Natural killer cell (primary cell): ENCODE measurements around the gene XPA. TPM values are rescaled to one million over a fixed set of nuclear protein-coding genes. Genes with fewer than 3 reads are reported as not detected.
"Not testable (repeated sequence)": the region's sequence is repeated elsewhere in the genome, so short reads cannot be mapped to it uniquely, and the experiment has no call there.

ENCODE experiments used
- ATAC-seq, 3 donors: fragments of 150-1000 bp in 2 of 3; fragments of 200-7000 bp in 1 of 3; cut with Tn5 transposase; 1 replicate in 1 of 3; 2 replicates in 2 of 3; pipeline ENCODE4 v1.10.0; 2021; ENCODE audit warnings: mild to moderate bottlenecking in 2 of 3, moderate library complexity in 2 of 3
- DNase-seq, 2 donors: peaks; one replicate each; pipeline versions ENCODE4 v3.0.0 to v3.0.0-alpha.2; 2013 to 2021; ENCODE audit warnings: mixed read lengths in 1 of 2
- H3K27ac ChIP-seq: one replicate; pipeline ENCODE4 v1.5.1; 2013; ENCODE audit warnings: mild to moderate bottlenecking, low read length
- H3K27me3 ChIP-seq: one replicate; pipeline ENCODE4 v1.6.1; 2013; ENCODE audit warnings: low read length; ENCODE audit not compliant: control insufficient read depth, insufficient read depth
- H3K36me3 ChIP-seq: one replicate; pipeline ENCODE4 v1.6.1; 2013; ENCODE audit warnings: low read length; ENCODE audit not compliant: control insufficient read depth, insufficient read depth
- H3K4me1 ChIP-seq: one replicate; pipeline ENCODE4 v1.6.1; 2013; ENCODE audit warnings: low read length; ENCODE audit not compliant: control insufficient read depth, insufficient read depth
- H3K4me3 ChIP-seq: one replicate; pipeline ENCODE4 v1.5.1; 2013; ENCODE audit warnings: low read length
- H3K9me3 ChIP-seq: one replicate; pipeline ENCODE4 v1.6.1; 2013; ENCODE audit warnings: low read length; ENCODE audit not compliant: control insufficient read depth, insufficient read depth
- H3K27ac Mint-ChIP-seq, 2 donors: one replicate each; pipeline ENCODE4 v1.8.0; 2022; ENCODE audit warnings: mild to moderate bottlenecking in 2 of 2, mixed read lengths in 2 of 2, moderate library complexity in 1 of 2
- H3K27me3 Mint-ChIP-seq, 2 donors: one replicate each; pipeline ENCODE4 v1.8.0; 2022; ENCODE audit warnings: low read depth in 2 of 2, mixed read lengths in 2 of 2
- H3K36me3 Mint-ChIP-seq: one replicate; pipeline ENCODE4 v1.8.0; 2022; ENCODE audit warnings: mixed read lengths
- H3K4me1 Mint-ChIP-seq, 2 donors: one replicate each; pipeline ENCODE4 v1.8.0; 2022; ENCODE audit warnings: mixed read lengths in 2 of 2
- H3K4me3 Mint-ChIP-seq: one replicate; pipeline ENCODE4 v1.8.0; 2022; ENCODE audit warnings: mild to moderate bottlenecking, moderate library complexity, mixed read lengths
- H3K9me3 Mint-ChIP-seq, 2 donors: one replicate each; pipeline ENCODE4 v1.8.0; 2022; ENCODE audit warnings: mixed read lengths in 2 of 2
- WGBS: methylation state at CpG from one replicate; pipeline ENCODE4 v1.1.7; 2013; ENCODE audit warnings: missing lambda C conversion rate; ENCODE audit not compliant: insufficient coverage; 5-methylcytosine and 5-hydroxymethylcytosine counted together
- intact Hi-C: fragments of 100-400 bp; cut with micrococcal nuclease; formaldehyde crosslinking; loops from one replicate; pipeline ENCODE4 v1.14.2; 2022
- total RNA-seq, 4 donors: library from RNA; stranded (reverse); fragments of 120-200 nt in 1 of 4; gene quantifications; one replicate each; pipeline versions ENCODE4 v1.2.3 to v1.2.4, GENCODE V29; 2013 to 2022
- TF ChIP-seq, protein P1 (sequence below): fragments of 200-600 bp; IDR thresholded peaks from one replicate; pipeline ENCODE4 v1.8.0; 2022; ENCODE audit warnings: antibody characterized with exemption

Gene XPA
- total RNA-seq, 3 donors from 2014 or later (not counting 1 experiment from before 2014, with no cell fraction given): 21.7 to 28.4 (median 25.6) TPM

GRCh38 chr9:97704851-97705250 is 7.7 kb upstream of the XPA start:
- no peak overlapping the region for H3K27ac ChIP-seq
- TF ChIP-seq, protein P1, sequence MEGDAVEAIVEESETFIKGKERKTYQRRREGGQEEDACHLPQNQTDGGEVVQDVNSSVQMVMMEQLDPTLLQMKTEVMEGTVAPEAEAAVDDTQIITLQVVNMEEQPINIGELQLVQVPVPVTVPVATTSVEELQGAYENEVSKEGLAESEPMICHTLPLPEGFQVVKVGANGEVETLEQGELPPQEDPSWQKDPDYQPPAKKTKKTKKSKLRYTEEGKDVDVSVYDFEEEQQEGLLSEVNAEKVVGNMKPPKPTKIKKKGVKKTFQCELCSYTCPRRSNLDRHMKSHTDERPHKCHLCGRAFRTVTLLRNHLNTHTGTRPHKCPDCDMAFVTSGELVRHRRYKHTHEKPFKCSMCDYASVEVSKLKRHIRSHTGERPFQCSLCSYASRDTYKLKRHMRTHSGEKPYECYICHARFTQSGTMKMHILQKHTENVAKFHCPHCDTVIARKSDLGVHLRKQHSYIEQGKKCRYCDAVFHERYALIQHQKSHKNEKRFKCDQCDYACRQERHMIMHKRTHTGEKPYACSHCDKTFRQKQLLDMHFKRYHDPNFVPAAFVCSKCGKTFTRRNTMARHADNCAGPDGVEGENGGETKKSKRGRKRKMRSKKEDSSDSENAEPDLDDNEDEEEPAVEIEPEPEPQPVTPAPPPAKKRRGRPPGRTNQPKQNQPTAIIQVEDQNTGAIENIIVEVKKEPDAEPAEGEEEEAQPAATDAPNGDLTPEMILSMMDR: no peak
- H3K4me3 ChIP-seq: no peak overlapping the region
- Mint-ChIP-seq H3K36me3 (no peaks in the 10 kb centered on the region), H3K4me3 (no peak overlapping the region), H3K27ac (no peak overlapping the region), H3K4me1 (peaks cover 6 to 17% of the 10 kb centered on the region in 2 donors), H3K27me3 (peaks cover 24 to 45% of the 10 kb centered on the region in 2 donors), H3K9me3 (no peaks in the 10 kb centered on the region)
- no peaks in the 10 kb centered on the region for H3K36me3 ChIP-seq
- no peak for DNase-seq
- intact Hi-C loops: no loop called here
- H3K27me3 ChIP-seq: no peaks in the 10 kb centered on the region
- H3K9me3 ChIP-seq: no peaks in the 10 kb centered on the region
- H3K4me1 ChIP-seq: peaks cover 4% of the 10 kb centered on the region
- 87% methylated on average over 3 of the region's 4 CpGs for WGBS
- ATAC-seq: no peak

GRCh38 chr9:97704345-97704677 is 7.2 kb upstream of the XPA start:
- no peak for DNase-seq
- Histone ChIP-seq H3K36me3 (no peaks in the 10 kb centered on the region), H3K27ac (no peak overlapping the region), H3K4me1 (peaks cover 4% of the 10 kb centered on the region), H3K4me3 (no peak overlapping the region), H3K9me3 (no peaks in the 10 kb centered on the region), H3K27me3 (no peaks in the 10 kb centered on the region)
- no peak for ATAC-seq
- peaks cover 10 to 17% of the 10 kb centered on the region in 2 donors for H3K4me1 Mint-ChIP-seq
- no peaks in the 10 kb centered on the region for H3K9me3 Mint-ChIP-seq
- H3K27ac Mint-ChIP-seq: no peak overlapping the region
- intact Hi-C loops: no loop called here
- peaks cover 29 to 43% of the 10 kb centered on the region in 2 donors for H3K27me3 Mint-ChIP-seq
- H3K4me3 Mint-ChIP-seq: no peak overlapping the region
- TF ChIP-seq, protein P1: no peak
- no peaks in the 10 kb centered on the region for H3K36me3 Mint-ChIP-seq
- WGBS: 95% methylated on average over 3 of the region's 3 CpGs

- TF ChIP-seq, protein P1: no peak
- 82% methylated on average over 11 of the region's 11 CpGs for WGBS
- peaks cover 9% of the 10 kb centered on the region for H3K4me1 ChIP-seq
- DNase-seq: peak in 1 of 2 donors; percentile 28
- H3K9me3 Mint-ChIP-seq: no peaks in the 10 kb centered on the region
- H3K4me3 ChIP-seq: no peak overlapping the region
- H3K27me3 Mint-ChIP-seq: peaks cover 31 to 43% of the 10 kb centered on the region in 2 donors
- H3K4me3 Mint-ChIP-seq: no peak overlapping the region
- no peaks in the 10 kb centered on the region for H3K9me3 ChIP-seq
- H3K27me3 ChIP-seq: no peaks in the 10 kb centered on the region
- ATAC-seq: no peak
- no peak overlapping the region for H3K27ac ChIP-seq
- H3K4me1 Mint-ChIP-seq: peaks cover 13 to 16% of the 10 kb centered on the region in 2 donors
- H3K36me3 ChIP-seq: no peaks in the 10 kb centered on the region
- H3K36me3 Mint-ChIP-seq: no peaks in the 10 kb centered on the region
- intact Hi-C loops: no loop called here
- no peak overlapping the region for H3K27ac Mint-ChIP-seq
Measured at GRCh38 chr9:97703437-97704344, 6.6 kb upstream of the XPA start.

DNA sequence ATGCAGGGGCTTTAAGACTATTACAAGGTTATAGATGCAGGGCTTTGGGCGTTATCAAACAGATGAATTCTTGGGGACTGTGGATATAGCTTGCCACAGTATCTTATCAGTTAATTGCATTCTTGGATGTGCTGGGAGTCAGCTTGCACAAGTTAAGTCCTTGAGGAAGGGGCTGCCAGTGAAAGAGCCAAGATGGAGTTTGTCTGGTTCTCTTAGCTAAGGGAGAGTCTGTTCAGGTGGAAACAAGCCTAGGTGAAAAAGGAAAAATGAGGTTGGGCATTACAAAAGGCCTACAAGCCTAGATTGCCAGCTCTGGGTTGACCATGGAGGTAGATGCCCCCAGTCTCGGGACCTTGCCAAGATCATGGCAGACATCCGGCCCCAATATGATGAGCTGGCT is 2.7 kb upstream of the XPA start:
- H3K4me3 ChIP-seq, intact Hi-C loops, DNase-seq, H3K36me3 ChIP-seq, H3K27ac Mint-ChIP-seq, H3K36me3 Mint-ChIP-seq, ATAC-seq, H3K27ac ChIP-seq, H3K9me3 ChIP-seq, H3K4me3 Mint-ChIP-seq, H3K27me3 ChIP-seq, H3K9me3 Mint-ChIP-seq: not testable (repeated sequence)
- peaks cover 27 to 36% of the 10 kb centered on the region in 2 donors for H3K4me1 Mint-ChIP-seq
- H3K27me3 Mint-ChIP-seq: peaks cover 18 to 21% of the 10 kb centered on the region in 2 donors
- peaks cover 16% of the 10 kb centered on the region for H3K4me1 ChIP-seq
- WGBS: 88% methylated on average over 3 of the region's 3 CpGs

GRCh38 chr9:97699281-97699680 is 2.1 kb upstream of the XPA start:
- 38% methylated on average over 13 of the region's 13 CpGs for WGBS
- H3K4me3 ChIP-seq, intact Hi-C loops, H3K9me3 ChIP-seq, ATAC-seq, H3K4me3 Mint-ChIP-seq, H3K27ac Mint-ChIP-seq, H3K9me3 Mint-ChIP-seq, DNase-seq, H3K27ac ChIP-seq, H3K27me3 ChIP-seq, H3K36me3 Mint-ChIP-seq, H3K36me3 ChIP-seq: not testable (repeated sequence)
- Mint-ChIP-seq H3K27me3 (peaks cover 15 to 16% of the 10 kb centered on the region in 2 donors), H3K4me1 (peaks cover 33 to 41% of the 10 kb centered on the region in 2 donors)
- H3K4me1 ChIP-seq: peaks cover 16% of the 10 kb centered on the region
